Measurements from ENCODE around the gene MFAP2. TPM values are rescaled to one million over a fixed set of nuclear protein-coding genes. Genes with fewer than 3 reads are reported as not detected.
A peak's percentile ranks its signal among the peaks of the same experiment; 100 is the strongest.

Gene MFAP2
- total and polyA plus RNA-seq, 3 donors from 2014 or later = 7.9 to 22.0 (median 18.7) TPM

- TF ChIP-seq CTCF (IDR thresholded peaks at IDR 0.05) (no peak), POLR2A (IDR thresholded peaks at IDR 0.05) (no peak)
- 93 to 100% methylated on average over 4 of the region's 4 CpGs for WGBS, 2 donors
- DNase-seq = no peak
Measured at GRCh38 chr1:16983649-16984048, 3.2 kb upstream of the MFAP2 start.

GRCh38 chr1:16982902-16983301 lies 2.5 kb upstream of the MFAP2 start:
- Histone ChIP-seq H3K36me3 (ENCODE audit: low read depth, missing control alignments) (no peaks in the 10 kb centered on the region), H3K27ac (no peak overlapping the region), H3K4me1 (no peaks in the 10 kb centered on the region), H3K9me3 (no peaks in the 10 kb centered on the region), H3K27me3 (no peaks in the 10 kb centered on the region), H3K4me3 (no peak overlapping the region)
- TF ChIP-seq CTCF (IDR thresholded peaks at IDR 0.05) (no peak), POLR2A (IDR thresholded peaks at IDR 0.05) (no peak)
- intact Hi-C loops (cut with DNase I; ENCODE audit: low total_unique reads) = no loop called here
- 73 to 86% methylated on average over 11 of the region's 11 CpGs for WGBS, 2 donors
- DNase-seq = no peak

More at GRCh38 chr1:16983649-16984048, 3.2 kb upstream of the MFAP2 start:
- no peak overlapping the region for H3K4me3 ChIP-seq
- H3K36me3 ChIP-seq (ENCODE audit: low read depth, missing control alignments) = no peaks in the 10 kb centered on the region
- intact Hi-C loops (cut with DNase I; ENCODE audit: low total_unique reads) = no loop called here
- H3K27me3 ChIP-seq = no peaks in the 10 kb centered on the region
- no peaks in the 10 kb centered on the region for H3K9me3 ChIP-seq
- no peak overlapping the region for H3K27ac ChIP-seq
- H3K4me1 ChIP-seq = no peaks in the 10 kb centered on the region

GRCh38 chr1:16981269-16981849 lies 939 bp upstream of the MFAP2 start:
- WGBS, 2 donors = 76 to 84% methylated on average over 10 of the region's 10 CpGs
- Histone ChIP-seq H3K4me3 (no peak overlapping the region), H3K27ac (no peak overlapping the region), H3K9me3 (no peaks in the 10 kb centered on the region), H3K27me3 (no peaks in the 10 kb centered on the region), H3K36me3 (ENCODE audit: low read depth, missing control alignments) (no peaks in the 10 kb centered on the region), H3K4me1 (no peaks in the 10 kb centered on the region)
- DNase-seq = no peak
- TF ChIP-seq CTCF (IDR thresholded peaks at IDR 0.05) (no peak), POLR2A (IDR thresholded peaks at IDR 0.05) (no peak)
- intact Hi-C loops (cut with DNase I; ENCODE audit: low total_unique reads) = no loop called here

GRCh38 chr1:16979475-16980327 lies 719 bp downstream of the MFAP2 start:
- no peaks in the 10 kb centered on the region for H3K4me1 ChIP-seq
- TF ChIP-seq CTCF (IDR thresholded peaks at IDR 0.05) (no peak), POLR2A (IDR thresholded peaks at IDR 0.05) (no peak)
- WGBS, 2 donors = 0 to 10% methylated on average over 3 to 40 of the region's 44 CpGs

More at GRCh38 chr1:16979475-16980327, 719 bp downstream of the MFAP2 start:
- Histone ChIP-seq H3K9me3 (no peaks in the 10 kb centered on the region), H3K36me3 (ENCODE audit: low read depth, missing control alignments) (no peaks in the 10 kb centered on the region), H3K27ac (peak overlapping the region; percentile 93 to 95), H3K4me3 (peak overlapping the region; percentile 68 to 71), H3K27me3 (no peaks in the 10 kb centered on the region)
- intact Hi-C loops (cut with DNase I; ENCODE audit: low total_unique reads) = no loop called here
- peak; percentile 42 for DNase-seq
